ENCODE results near the gene TNNI3K.

DNA sequence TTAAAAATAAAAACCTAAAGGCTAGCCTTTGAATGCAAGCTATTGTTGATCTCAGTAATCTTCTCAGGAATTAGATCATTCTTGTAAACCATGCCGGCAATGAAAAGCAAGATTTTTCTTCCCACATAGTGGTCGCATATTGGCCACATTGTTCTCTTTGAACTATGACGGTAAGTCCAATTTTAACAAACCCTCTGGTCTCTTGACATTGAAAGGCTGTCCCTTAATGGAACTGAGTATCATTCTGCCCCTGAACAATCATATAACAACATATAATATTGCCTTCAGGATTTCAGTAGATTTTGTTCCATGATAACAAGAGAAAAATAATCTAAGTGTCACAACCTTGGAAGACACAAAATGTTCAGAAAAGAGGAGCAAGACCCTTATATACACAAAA lies 1.3 kb downstream of the TNNI3K start:
- TF ChIP-seq, protein P1, sequence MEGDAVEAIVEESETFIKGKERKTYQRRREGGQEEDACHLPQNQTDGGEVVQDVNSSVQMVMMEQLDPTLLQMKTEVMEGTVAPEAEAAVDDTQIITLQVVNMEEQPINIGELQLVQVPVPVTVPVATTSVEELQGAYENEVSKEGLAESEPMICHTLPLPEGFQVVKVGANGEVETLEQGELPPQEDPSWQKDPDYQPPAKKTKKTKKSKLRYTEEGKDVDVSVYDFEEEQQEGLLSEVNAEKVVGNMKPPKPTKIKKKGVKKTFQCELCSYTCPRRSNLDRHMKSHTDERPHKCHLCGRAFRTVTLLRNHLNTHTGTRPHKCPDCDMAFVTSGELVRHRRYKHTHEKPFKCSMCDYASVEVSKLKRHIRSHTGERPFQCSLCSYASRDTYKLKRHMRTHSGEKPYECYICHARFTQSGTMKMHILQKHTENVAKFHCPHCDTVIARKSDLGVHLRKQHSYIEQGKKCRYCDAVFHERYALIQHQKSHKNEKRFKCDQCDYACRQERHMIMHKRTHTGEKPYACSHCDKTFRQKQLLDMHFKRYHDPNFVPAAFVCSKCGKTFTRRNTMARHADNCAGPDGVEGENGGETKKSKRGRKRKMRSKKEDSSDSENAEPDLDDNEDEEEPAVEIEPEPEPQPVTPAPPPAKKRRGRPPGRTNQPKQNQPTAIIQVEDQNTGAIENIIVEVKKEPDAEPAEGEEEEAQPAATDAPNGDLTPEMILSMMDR (IDR thresholded peaks at IDR 0.05) = no peak
- TF ChIP-seq POLR2AphosphoS5 (IDR thresholded peaks at IDR 0.05; ENCODE audit: low read depth, low read length) = no peak
- no peak for TF ChIP-seq MXI1 (IDR thresholded peaks at IDR 0.05; ENCODE audit: low read depth, low read length)
- no peak for TF ChIP-seq MEF2A (IDR thresholded peaks at IDR 0.05; ENCODE audit: borderline replicate concordance, low read depth)

All from SK-N-SH (cell line).